Cortex of kidney (tissue), 1 donor: ENCODE results near the gene PSMB8.
"Not testable (repeated sequence)": the region's sequence is repeated elsewhere in the genome, so short reads cannot be mapped to it uniquely, and the experiment has no call there.

Source experiments
- DNase-seq: peaks from one replicate; lab custom pipeline; 2025; lab: John Stamatoyannopoulos, UW

Gene PSMB8

GRCh38 chr6:32838114-32838958, 5.5 kb downstream of the PSMB8 start, which contains the start of gene TAP2:
Gene TAP2 (minus strand): TSS chr6:32838739. CDS start chr6:32838233, 506 bp downstream.
- no peak for DNase-seq

- no peak for DNase-seq
These were observed 6.2 kb downstream of the PSMB8 start for GRCh38 chr6:32837651-32838113.

GRCh38 chr6:32836873-32837272, 7.0 kb downstream of the PSMB8 start:
- DNase-seq: no peak

GRCh38 chr6:32835167-32835893, 8.5 kb downstream of the PSMB8 start:
- DNase-seq: no peak

GRCh38 chr6:32833664-32834063, 10.2 kb downstream of the PSMB8 start:
- no peak for DNase-seq

GRCh38 chr6:32832535-32832934, 11.3 kb downstream of the PSMB8 start:
- DNase-seq: no peak

- DNase-seq: no peak
These were observed 12.9 kb downstream of the PSMB8 start for GRCh38 chr6:32830936-32831335.

- DNase-seq: no peak
These were observed 13.8 kb downstream of the PSMB8 start for GRCh38 chr6:32830017-32830416.

GRCh38 chr6:32829495-32829894, 14.4 kb downstream of the PSMB8 start:
- DNase-seq: no peak

GRCh38 chr6:32827025-32827424, 16.8 kb downstream of the PSMB8 start:
- DNase-seq: no peak

- DNase-seq: no peak
These were observed 17.9 kb downstream of the PSMB8 start for GRCh38 chr6:32825966-32826365.

- no peak for DNase-seq
These were observed 24.1 kb downstream of the PSMB8 start for GRCh38 chr6:32819729-32820128.

- DNase-seq: no peak
These were observed 25.0 kb downstream of the PSMB8 start for GRCh38 chr6:32818867-32819266.

GRCh38 chr6:32816746-32817204, 27.1 kb downstream of the PSMB8 start, which contains the start of gene HLA-DOB:
Gene HLA-DOB (minus strand): TSS chr6:32817002. CDS start chr6:32816951, 51 bp downstream.
- DNase-seq: no peak

GRCh38 chr6:32815996-32816395, 27.9 kb downstream of the PSMB8 start:
- no peak for DNase-seq

- DNase-seq: no peak
These were observed 28.7 kb downstream of the PSMB8 start for GRCh38 chr6:32815115-32815514.

- no peak for DNase-seq
These were observed 29.7 kb downstream of the PSMB8 start for GRCh38 chr6:32814145-32814544.

- no peak for DNase-seq
These were observed 34.7 kb downstream of the PSMB8 start for GRCh38 chr6:32809171-32809570.

- no peak for DNase-seq
These were observed 36.7 kb downstream of the PSMB8 start for GRCh38 chr6:32807020-32807580.

- not testable (repeated sequence) for DNase-seq
These were observed 38.4 kb downstream of the PSMB8 start for GRCh38 chr6:32805404-32805803.

GRCh38 chr6:32803416-32803815, 40.4 kb downstream of the PSMB8 start:
- no peak for DNase-seq

GRCh38 chr6:32799740-32800139, 44.1 kb downstream of the PSMB8 start:
- DNase-seq: no peak
